ENCODE measurements around the gene MPP3.

Gene MPP3

DNA sequence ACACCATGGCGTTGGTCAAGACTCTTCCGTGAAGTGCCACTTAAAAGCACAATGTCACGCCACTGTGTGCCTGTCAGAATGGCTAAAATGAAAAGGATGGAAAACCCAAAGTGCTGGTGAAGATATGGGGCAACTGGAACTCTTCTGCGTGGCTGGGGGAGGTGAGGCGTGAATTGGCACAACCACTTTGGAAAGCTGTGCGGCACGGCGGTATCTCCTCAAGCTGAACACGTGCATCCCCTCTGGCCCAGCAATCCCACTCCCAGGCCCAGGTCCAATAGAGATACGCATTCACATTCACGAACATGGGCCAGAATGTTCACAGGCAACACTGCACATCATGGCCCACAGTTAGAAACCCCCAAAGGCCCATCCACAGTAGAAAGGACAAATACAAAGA, 63.1 kb downstream of the MPP3 start:
- no peak for DNase-seq

DNA sequence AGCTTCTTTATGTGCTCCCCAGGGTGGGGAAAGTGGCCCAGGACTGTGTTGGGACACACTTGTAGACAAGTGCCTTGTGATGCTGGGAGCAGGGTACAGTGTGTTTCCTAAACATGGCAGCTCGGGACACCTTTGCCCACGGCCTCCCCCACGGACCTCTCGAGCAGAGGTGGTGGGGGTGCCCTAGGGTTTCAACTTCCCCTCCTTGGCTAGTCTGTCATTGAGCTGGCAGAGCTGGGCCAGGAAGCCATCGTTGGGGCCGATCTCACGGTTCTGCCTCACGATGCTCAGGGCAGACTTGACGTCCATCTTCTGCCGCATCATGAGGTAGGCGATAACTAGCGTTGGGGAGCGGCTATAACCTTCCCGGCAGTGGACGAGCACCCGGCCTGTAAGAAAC, 63.5 kb downstream of the MPP3 start:
- no peak for DNase-seq

DNA sequence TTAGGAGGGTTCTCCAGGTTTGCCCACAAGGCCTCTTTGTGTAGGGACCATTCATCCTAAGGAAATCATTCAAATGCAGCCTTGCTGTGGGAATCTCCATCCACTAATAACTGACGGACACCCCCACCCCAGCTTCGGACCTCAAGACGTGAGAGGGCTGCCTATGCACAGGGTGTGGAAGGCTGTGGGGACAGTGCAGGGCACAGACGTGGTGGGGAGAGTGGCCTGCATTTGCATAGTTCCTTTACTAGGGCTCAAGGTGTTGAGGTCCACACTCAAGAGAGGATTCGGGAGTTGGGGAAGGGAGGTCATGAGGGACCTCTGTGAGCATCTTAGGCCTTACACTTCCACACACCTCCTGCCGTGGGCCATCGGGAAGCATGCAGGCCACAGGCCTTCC, 64.0 kb downstream of the MPP3 start:
- no peak for DNase-seq

DNA sequence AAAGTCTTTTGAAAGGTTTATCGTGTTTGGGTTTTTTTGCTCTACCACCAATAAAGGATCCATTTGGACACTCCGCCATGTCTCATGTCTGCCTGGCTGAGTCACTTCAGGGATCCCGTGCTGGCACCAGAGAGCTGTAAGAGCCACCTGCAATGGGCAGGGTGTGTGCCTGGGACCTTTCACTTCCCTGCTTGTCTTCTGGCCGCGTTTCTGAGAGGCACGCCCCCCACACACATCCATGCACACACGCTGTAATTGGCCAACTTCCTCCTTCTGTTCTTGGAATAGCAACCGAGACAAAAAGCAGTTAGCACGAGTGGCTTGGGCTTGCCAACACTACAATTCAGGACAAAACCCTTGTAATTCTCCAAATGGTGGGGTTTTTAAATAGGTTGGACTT, 64.6 kb downstream of the MPP3 start:
- DNase-seq = peak; percentile 72

DNA sequence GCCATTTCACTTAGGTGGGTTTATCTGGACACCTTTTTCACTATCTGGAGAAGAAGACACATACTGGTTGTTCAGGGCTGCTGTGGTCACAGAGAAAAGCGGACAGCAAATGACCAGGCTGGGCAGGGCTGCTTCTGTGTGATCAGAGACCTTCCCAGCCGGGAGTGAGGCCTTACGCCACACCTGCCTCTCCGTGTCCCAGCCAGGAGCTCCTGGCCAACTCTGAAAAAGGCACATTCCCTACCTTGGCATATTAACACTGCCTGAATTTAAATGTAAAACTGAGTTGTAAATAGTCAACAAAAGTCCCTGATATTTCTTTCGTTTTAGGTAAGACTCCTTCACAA, 65.3 kb downstream of the MPP3 start:
- no peak for DNase-seq

DNA sequence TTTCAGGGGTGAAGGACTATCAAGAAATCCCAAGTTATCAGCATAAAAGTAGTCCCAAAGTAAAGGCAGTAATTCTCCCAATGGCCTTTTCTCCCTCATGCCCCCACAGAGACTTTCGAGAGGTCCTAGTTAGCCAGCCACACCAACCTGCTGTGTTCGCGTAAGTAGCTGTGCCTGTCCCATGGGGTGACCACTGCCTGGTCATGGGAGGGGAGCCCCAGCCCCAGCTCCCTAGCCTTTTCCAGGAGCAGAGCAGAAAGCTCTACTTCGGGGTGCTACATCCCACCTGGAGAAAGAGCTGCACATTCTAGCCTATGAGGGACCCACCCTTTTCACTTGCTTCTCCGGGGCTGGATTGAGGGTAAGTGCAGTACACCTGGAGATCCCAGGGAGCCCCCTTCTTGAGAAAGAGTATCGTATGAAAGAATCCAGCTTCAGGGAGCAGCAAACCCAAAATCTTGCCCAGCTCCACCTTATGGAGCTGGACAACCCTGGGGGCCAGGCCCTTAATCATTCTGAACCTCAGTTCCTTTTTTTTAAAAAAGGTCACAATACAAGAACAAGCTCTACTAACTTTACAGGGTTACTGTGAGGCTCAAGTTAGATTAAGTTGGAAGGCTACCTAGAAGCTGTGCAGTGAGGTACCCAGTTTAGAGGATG, 65.8 kb downstream of the MPP3 start:
- no peak for DNase-seq

DNA sequence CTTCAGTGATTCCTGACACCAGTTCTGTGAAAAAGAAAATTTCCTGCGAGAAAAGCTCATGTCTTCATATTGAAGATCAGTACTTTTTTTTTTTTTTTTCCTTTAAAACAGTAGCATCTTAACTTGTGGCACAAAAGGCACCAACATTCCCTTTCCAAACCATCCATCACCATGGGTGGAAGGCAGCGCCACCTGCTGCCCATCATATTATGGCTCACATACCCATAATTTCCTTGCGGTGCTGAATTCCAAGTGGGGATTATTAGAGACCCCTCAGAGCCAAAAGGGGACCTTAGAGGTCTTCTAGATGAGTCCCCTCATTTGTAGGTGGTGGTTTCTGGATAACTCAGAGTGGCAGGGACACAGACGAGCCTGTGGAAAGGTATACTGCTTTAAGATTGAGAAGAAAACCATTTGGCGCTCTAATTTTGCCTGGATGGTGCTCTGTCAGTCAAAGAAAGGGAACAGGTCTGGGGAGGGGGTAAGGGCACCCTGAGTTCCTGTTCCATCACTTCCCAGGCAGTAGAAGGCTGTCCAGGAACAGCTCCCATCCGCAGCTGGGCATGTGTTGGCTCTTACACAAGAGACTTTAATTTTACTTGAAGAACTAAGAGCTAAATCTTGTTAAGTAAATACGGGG, 66.4 kb downstream of the MPP3 start:
- DNase-seq = peak; percentile 76

DNA sequence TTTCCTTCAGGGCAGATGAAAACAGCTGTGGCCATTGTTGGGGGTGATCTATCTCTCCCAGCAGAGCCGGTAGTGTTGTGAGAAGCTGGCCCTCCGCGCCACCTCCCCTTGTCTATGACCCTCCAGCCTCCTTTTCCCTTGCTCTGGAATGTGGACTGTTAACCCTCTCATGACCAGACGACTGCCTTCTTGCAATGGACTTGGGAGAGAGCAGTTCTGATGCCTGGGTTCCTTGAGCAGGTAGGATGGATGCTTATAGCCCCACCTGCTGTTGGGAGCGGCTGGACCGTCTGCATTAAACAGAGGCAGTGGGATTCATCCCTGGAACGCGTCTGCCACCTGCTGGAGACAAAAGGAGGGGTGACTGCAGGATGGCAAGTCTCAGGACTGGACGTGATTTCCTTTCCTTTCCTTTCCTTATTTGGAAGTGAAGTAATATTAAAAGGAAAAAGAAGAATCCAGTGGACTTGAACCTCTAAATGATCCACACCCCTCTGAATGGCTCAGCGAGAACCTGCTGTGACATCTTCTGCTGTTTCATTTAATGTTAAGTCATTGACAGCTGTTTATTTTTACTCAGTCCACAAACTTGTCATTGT, 72.6 kb downstream of the MPP3 start:
- DNase-seq = peak; percentile 92

DNA sequence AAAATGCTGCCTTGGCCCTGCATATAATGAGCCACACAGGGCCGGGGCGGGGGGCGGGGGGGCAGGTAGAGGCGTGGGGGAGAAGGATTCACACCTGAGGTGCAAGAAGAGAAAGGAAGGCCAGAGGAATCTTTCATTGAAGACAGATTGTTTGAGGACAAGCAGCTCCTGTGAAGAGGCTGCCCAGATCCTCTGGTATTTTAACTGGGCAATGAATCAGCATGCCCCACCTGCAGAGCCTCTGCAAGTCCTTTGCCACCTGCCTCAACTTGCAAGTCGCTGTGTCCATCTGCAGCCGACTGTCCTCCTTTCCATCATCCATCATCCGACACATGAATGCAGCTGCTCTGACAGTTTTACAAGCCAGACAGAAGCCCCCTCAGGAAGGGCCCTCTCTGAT, 73.1 kb downstream of the MPP3 start:
- DNase-seq = no peak

DNA sequence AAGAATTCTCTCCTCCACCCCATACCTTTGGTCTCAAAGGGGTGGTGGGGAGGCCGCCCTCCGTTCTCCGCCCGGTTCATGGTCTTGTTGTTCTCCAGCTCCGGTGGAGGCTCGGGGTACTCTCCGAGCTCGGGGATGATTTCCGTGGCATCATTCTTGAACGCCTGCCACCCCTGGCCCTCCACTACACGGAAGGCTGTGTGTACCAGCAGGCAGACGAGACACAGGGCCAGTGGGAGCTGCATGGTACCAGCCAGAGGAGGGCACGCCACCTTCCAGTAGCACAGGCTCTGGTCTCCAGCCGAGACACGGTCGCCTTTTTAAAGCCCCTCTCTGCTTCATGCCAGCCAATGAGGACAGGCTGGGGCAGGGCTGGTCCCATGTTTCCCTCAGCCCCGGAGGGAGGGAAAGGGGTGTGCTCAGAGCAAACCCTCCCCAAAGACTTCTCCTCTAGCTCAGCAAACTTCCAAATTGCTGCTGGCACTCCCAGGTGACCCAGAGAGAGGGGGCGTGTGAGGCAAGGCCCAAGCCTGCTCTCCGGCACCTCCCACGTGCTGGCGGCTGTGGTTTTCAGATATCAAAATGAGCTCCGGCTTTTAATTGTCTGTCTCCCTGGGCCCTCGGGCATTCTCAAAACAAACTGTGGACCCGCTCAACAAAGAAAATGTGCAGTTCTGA, 74.3 kb downstream of the MPP3 start, which contains the start of gene SOST:
Gene SOST, minus strand, starts transcription at position 295 of the 678 bp plus-strand sequence. Its CDS starts 50 bp downstream, at position 245.
- DNase-seq = no peak

DNA sequence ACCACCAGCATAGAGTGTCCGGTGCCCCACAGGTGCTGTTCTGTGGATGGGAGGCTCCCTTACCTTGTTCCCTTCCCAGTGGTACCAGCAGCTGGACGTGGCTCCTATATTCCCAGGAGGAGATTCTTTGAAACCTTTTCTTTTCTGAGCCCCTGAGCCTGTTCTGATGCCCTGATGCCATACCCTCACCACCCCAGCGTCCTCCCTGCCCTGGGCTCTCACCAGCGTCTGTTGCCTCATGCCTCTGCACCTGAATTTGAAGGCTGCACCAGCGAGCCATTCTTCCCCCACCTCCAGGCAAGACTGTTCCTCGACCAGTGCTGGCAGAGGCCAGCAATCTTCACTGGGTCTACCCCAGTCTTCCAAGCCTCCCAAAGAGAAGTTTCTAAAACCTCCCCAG, 74.9 kb downstream of the MPP3 start:
- no peak for DNase-seq

DNA sequence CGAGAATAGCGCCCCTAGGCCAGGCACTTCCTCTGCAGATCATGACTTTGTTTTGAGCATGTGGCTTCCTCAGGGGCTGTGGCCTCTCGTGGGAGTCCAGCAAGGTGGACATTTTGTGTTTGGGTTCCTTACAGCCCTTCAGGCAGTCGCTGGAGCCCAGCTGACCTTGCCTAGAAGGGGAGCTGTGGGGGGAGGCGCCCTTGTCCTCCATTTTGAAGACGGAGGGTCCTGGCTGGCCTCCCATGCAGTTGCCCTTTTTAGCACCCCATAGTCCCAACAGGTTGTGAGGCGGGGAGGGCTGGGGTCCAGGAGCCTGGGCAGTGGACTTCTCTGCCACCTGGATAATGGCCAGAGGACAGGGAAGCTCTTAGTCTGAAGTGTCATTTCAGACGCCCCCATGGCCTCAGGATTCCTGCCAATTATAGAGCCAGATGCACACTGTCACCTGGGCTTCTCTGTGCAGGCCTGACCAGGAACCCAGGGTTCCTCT, 75.7 kb downstream of the MPP3 start:
- DNase-seq = no peak

DNA sequence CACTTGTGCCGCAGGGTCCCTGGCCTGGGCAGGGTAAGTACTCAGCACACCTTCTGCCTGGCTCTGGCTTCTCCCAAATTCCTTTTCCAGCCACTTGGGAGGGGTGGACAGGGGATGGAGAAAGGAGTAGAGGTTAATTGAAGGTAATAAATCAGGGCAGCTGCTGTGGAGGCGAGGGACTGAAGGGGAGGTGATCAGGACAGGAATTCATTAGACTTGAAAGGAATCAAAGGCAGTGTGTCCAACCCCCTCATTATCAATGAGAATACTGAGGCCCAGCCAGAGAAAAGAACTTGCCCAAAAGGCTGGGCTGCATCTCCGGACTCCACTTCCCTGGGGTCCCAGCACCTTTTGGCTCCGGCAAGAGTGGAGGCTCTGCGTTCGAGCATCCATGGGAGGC, 76.7 kb downstream of the MPP3 start:
- DNase-seq = no peak

DNA sequence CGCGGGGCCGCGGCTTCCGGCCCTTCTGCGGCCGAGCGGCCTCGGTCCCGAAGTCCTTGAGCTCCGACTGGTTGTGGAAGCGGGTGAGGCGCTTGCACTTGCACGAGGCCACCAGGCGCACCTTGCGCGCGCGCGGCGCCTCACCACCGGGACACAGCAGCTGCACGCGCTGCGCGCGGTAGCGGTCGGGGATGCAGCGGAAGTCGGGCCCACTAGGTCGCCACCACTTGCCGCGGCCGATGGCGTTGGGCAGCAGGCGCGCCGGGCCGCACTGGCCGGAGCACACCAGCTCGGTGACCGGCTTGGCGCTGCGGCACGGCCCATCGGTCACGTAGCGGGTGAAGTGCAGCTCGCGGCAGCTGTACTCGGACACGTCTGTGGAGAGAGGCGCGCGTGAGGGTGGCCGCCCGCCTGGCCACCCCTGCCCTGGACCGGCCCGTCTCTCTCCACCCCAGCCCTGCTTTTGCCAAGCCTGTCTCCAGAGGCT, 77.5 kb downstream of the MPP3 start:
- DNase-seq = peak; percentile 24

DNA sequence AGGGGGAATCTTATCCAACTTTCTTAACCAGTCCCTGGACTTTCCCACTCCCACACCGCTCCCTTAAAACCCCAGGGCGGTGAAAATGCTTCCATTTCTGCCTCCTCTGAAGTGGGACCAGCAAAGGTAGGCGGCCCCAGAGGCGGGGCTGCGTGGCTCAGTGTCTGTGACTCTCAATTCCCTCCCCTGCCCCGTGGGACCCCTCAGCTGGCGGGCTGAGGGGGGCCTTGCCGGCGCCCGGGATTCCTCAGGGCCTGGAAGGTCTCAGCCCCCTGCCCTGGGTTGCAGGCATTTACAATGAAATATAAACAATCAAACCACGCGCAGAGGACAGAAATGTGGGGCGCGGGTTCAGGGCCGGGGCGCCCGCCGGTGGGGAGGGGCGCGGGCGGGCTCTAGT, 78.0 kb downstream of the MPP3 start:
- DNase-seq = no peak

DNA sequence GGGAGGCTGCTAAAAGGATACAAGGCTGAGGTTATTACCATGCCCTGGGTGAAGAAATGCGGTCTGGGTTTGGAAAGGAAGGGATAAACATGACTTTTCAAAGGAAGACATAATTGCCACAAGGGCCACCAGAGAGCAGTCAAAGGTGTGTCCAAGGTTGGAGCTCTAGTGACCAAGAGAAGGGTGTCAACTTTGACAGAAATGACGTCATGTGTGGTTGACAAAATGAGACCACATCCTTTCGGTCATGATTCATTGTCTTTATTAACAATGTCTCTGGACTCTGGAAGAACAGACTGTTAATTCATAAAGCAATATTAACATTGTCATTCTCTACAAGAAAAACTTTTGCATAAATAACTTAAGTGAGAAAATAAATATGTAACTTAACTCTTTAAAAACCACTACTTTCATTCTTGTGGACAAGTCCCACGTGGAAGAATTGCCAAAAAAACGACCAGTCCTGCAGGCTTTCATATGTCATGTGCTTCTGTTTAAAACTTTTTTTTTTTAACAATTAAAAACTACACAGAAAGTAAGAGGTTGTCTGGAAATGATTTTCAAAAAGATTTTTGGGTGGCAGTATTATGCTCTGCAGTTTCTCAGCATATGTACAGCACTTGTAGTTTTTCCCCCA, 79.3 kb downstream of the MPP3 start:
- peak; percentile 29 for DNase-seq

Measured in hematopoietic multipotent progenitor cell treated with erythropoietin and hydrocortisone succinate and interleukin-3 and kit ligand, for 6 days (in vitro differentiated cells).